COLO668 (cell line): ENCODE results near the gene RYR1.
"Not testable (repeated sequence)": the region's sequence is repeated elsewhere in the genome, so short reads cannot be mapped to it uniquely, and the experiment has no call there.

ENCODE experiments used
- DNase-seq: peaks from one replicate; lab custom pipeline; 2025; ENCODE audit not compliant: unreplicated experiment; lab: John Stamatoyannopoulos, UW

The RYR1 gene

GRCh38 chr19:38455031-38455430, 21.5 kb downstream of the RYR1 start:
- no peak for DNase-seq

GRCh38 chr19:38457202-38457601, 23.7 kb downstream of the RYR1 start:
- no peak for DNase-seq

GRCh38 chr19:38457690-38458405, 24.4 kb downstream of the RYR1 start:
- no peak for DNase-seq

GRCh38 chr19:38458991-38459390, 25.5 kb downstream of the RYR1 start:
- DNase-seq = no peak

- no peak for DNase-seq
Observed at GRCh38 chr19:38463365-38463764, 29.9 kb downstream of the RYR1 start.

- DNase-seq = no peak
Observed at GRCh38 chr19:38464421-38465082, 31.1 kb downstream of the RYR1 start.

GRCh38 chr19:38466050-38466449, 32.6 kb downstream of the RYR1 start:
- DNase-seq = no peak

- DNase-seq = no peak
Observed at GRCh38 chr19:38467541-38468525, 34.3 kb downstream of the RYR1 start.

GRCh38 chr19:38469151-38469550, 35.7 kb downstream of the RYR1 start:
- no peak for DNase-seq

- no peak for DNase-seq
Observed at GRCh38 chr19:38470788-38471480, 37.4 kb downstream of the RYR1 start.

- DNase-seq = not testable (repeated sequence)
Observed at GRCh38 chr19:38472725-38473124, 39.2 kb downstream of the RYR1 start.

GRCh38 chr19:38473201-38473600, 39.7 kb downstream of the RYR1 start:
- no peak for DNase-seq

- no peak for DNase-seq
Observed at GRCh38 chr19:38475176-38475575, 41.7 kb downstream of the RYR1 start.

- DNase-seq = no peak
Observed at GRCh38 chr19:38478273-38478971, 44.9 kb downstream of the RYR1 start.

- no peak for DNase-seq
Observed at GRCh38 chr19:38482496-38482895, 49.0 kb downstream of the RYR1 start.

- no peak for DNase-seq
Observed at GRCh38 chr19:38483016-38483630, 49.6 kb downstream of the RYR1 start.

- no peak for DNase-seq
Observed at GRCh38 chr19:38484747-38485146, 51.3 kb downstream of the RYR1 start.

- no peak for DNase-seq
Observed at GRCh38 chr19:38485541-38486285, 52.2 kb downstream of the RYR1 start.

GRCh38 chr19:38486731-38487336, 53.3 kb downstream of the RYR1 start:
- no peak for DNase-seq
